Right lobe of liver (tissue), 6 donors: Measurements from ENCODE around the gene MUSK. TPM values are rescaled to one million over a fixed set of nuclear protein-coding genes. Genes with fewer than 3 reads are reported as not detected.

Experiments used
- ATAC-seq, 4 donors: fragments of 200-7000 bp; cut with Tn5 transposase; one replicate each; pipeline ENCODE4 v1.9.1; 2020; ENCODE audit warnings: mild to moderate bottlenecking in 4 of 4, moderate library complexity in 4 of 4
- DNase-seq, 3 donors: peaks; one replicate each; pipeline ENCODE4 v3.0.0-alpha.2; 2020
- H3K27ac ChIP-seq, 3 donors: fragments of 200-600 bp; one replicate each; pipeline ENCODE4 v1.8.0; 2022
- H3K27me3 ChIP-seq, 2 donors: fragments of 200-600 bp; one replicate each; pipeline ENCODE4 v1.8.0; 2022
- H3K36me3 ChIP-seq, 4 donors: fragments of 200-600 bp; sonication (generic) in 1 of 4; one replicate each; pipeline versions ENCODE4 v1.5.1 to v1.8.0; 2017 to 2022; ENCODE audit warnings: control low read depth in 1 of 4
- H3K4me1 ChIP-seq, 4 donors: fragments of 200-600 bp; sonication (generic) in 1 of 4; one replicate each; pipeline versions ENCODE4 v1.5.1 to v1.8.0; 2017 to 2022; ENCODE audit warnings: control low read depth in 1 of 4
- H3K4me3 ChIP-seq, 3 donors: fragments of 200-600 bp; one replicate each; pipeline ENCODE4 v1.8.0; 2022
- H3K9me3 ChIP-seq, 4 donors: fragments of 200-600 bp; sonication (generic) in 1 of 4; one replicate each; pipeline versions ENCODE4 v1.5.1 to v1.8.0; 2017 to 2022; ENCODE audit warnings: control low read depth in 1 of 4
- CTCF ChIP-seq, 4 donors: fragments of 200-600 bp in 3 of 4; fragments of 450-650 bp in 1 of 4; IDR thresholded peaks; one replicate each; pipeline versions ENCODE4 v1.5.1 to v1.8.0; 2016 to 2022; ENCODE audit warnings: antibody characterized with exemption in 4 of 4, mild to moderate bottlenecking in 2 of 4
- POLR2A ChIP-seq: fragments of 450-650 bp; IDR thresholded peaks from one replicate; pipeline ENCODE4 v1.6.1; 2017; ENCODE audit warnings: antibody characterized with exemption, mild to moderate bottlenecking
- WGBS: methylation state at CpG from one replicate; pipeline ENCODE4 v1.1.6; 2018; ENCODE audit warnings: low coverage, low lambda C conversion rate; ENCODE audit not compliant: insufficient coverage; ENCODE audit errors: missing lambda C conversion rate; 5-methylcytosine and 5-hydroxymethylcytosine counted together
- intact Hi-C, 2 donors: fragments of 100-400 bp; cut with DNase I; formaldehyde crosslinking; loops; one replicate each; pipeline versions ENCODE4 v1.11.2 to v1.14.1; 2022
- total RNA-seq, 6 experiments: library from RNA; depleted of rRNA in 2 of 6; stranded (reverse); fragments of >200 nt in 2 of 6; fragmentation: NEBNext Ultra II Directional in 3 of 6; extraction: Animal tissue kit (Norgen Biotek cat#: 25700) in 3 of 6; gene quantifications; one replicate each; pipeline versions ENCODE4 v1.1.0 to v1.2.4, GENCODE V29; 2016 to 2023
- donor health status: DM: no; HTN: yes; CAD: no.
- donor health status: DM: no; HTN: no; CAD: no.
- donor health status: DM: no; HTN: no; CAD: no.
- donor health status: DM: no; HTN: yes; CAD: no.
- donor health status: DM: no; HTN: yes; CAD: no.

The MUSK gene
- total RNA-seq, 6 experiments from 2014 or later: 0.06 to 0.12 (median 0.12) TPM; not detected in 2

GRCh38 chr9:110775724-110776123 is 107.1 kb downstream of the MUSK start:
- Histone ChIP-seq H3K9me3 (no peaks in the 10 kb centered on the region), H3K4me1 (no peaks in the 10 kb centered on the region), H3K36me3 (no peaks in the 10 kb centered on the region), H3K27me3 (no peaks in the 10 kb centered on the region), H3K27ac (no peak overlapping the region), H3K4me3 (no peak overlapping the region)
- TF ChIP-seq CTCF (IDR thresholded peaks at IDR 0.05) (no peak), POLR2A (no peak)
- 65% methylated on average over 5 of the region's 5 CpGs for WGBS
- intact Hi-C loops: no loop called here
- ATAC-seq (no peak), DNase-seq (no peak)

- Histone ChIP-seq H3K36me3 (no peaks in the 10 kb centered on the region), H3K27me3 (no peaks in the 10 kb centered on the region), H3K4me3 (no peak overlapping the region), H3K27ac (no peak overlapping the region), H3K4me1 (no peaks in the 10 kb centered on the region), H3K9me3 (no peaks in the 10 kb centered on the region)
- no peak for TF ChIP-seq CTCF (IDR thresholded peaks at IDR 0.05)
- no peak for TF ChIP-seq POLR2A
- ATAC-seq (no peak), DNase-seq (no peak)
- intact Hi-C loops: no loop called here
- WGBS: 27% methylated on average over 1 of the region's 1 CpG
Measured at GRCh38 chr9:110776221-110776620, 107.6 kb downstream of the MUSK start.

GRCh38 chr9:110777196-110777875 is 108.7 kb downstream of the MUSK start:
- Histone ChIP-seq H3K4me1 (no peaks in the 10 kb centered on the region), H3K4me3 (no peak overlapping the region), H3K27me3 (no peaks in the 10 kb centered on the region), H3K9me3 (no peaks in the 10 kb centered on the region), H3K27ac (no peak overlapping the region), H3K36me3 (no peaks in the 10 kb centered on the region)
- DNase-seq (no peak), ATAC-seq (no peak)
- TF ChIP-seq POLR2A (no peak), CTCF (IDR thresholded peaks at IDR 0.05) (no peak)
- 30% methylated on average over 5 of the region's 5 CpGs for WGBS
- intact Hi-C loops: no loop called here

GRCh38 chr9:110777876-110778215 is 109.3 kb downstream of the MUSK start:
- DNase-seq: no peak
- Histone ChIP-seq H3K27ac (no peak overlapping the region), H3K36me3 (no peaks in the 10 kb centered on the region), H3K9me3 (no peaks in the 10 kb centered on the region), H3K27me3 (no peaks in the 10 kb centered on the region), H3K4me3 (no peak overlapping the region), H3K4me1 (no peaks in the 10 kb centered on the region)
- intact Hi-C loops: no loop called here
- no peak for ATAC-seq
- no peak for TF ChIP-seq POLR2A
- no peak for TF ChIP-seq CTCF (IDR thresholded peaks at IDR 0.05)

GRCh38 chr9:110782701-110783100 is 114.1 kb downstream of the MUSK start:
- 84% methylated on average over 5 of the region's 5 CpGs for WGBS
- Histone ChIP-seq H3K27ac (no peak overlapping the region), H3K9me3 (no peaks in the 10 kb centered on the region), H3K36me3 (no peaks in the 10 kb centered on the region), H3K4me1 (no peaks in the 10 kb centered on the region), H3K27me3 (no peaks in the 10 kb centered on the region), H3K4me3 (no peak overlapping the region)
- intact Hi-C loops: no loop called here
- no peak for ATAC-seq
- DNase-seq: no peak
- TF ChIP-seq CTCF (IDR thresholded peaks at IDR 0.05): no peak
- TF ChIP-seq POLR2A: no peak
